Measurements from ENCODE around the gene SARS1.

The SARS1 gene

GRCh38 chr1:109261578-109261977 is 47.9 kb downstream of the SARS1 start:
- DNase-seq (ENCODE audit: low read depth, low spot score) = no peak

- no peak for DNase-seq (ENCODE audit: low read depth, low spot score)
Measured at GRCh38 chr1:109262231-109263055, 48.7 kb downstream of the SARS1 start.

- no peak for DNase-seq (ENCODE audit: low read depth, low spot score)
Measured at GRCh38 chr1:109263234-109263596, 49.5 kb downstream of the SARS1 start.

- peak; percentile 98 for DNase-seq (ENCODE audit: low read depth, low spot score)
Measured at GRCh38 chr1:109263597-109264378, 50.1 kb downstream of the SARS1 start.

- DNase-seq (ENCODE audit: low read depth, low spot score) = no peak
Measured at GRCh38 chr1:109264379-109264755, 50.6 kb downstream of the SARS1 start.

- no peak for DNase-seq (ENCODE audit: low read depth, low spot score)
Measured at GRCh38 chr1:109265016-109265415, 51.3 kb downstream of the SARS1 start.

GRCh38 chr1:109265741-109266330 is 52.1 kb downstream of the SARS1 start:
- no peak for DNase-seq (ENCODE audit: low read depth, low spot score)

GRCh38 chr1:109266965-109267364 is 53.2 kb downstream of the SARS1 start:
- no peak for DNase-seq (ENCODE audit: low read depth, low spot score)

GRCh38 chr1:109267743-109268300 is 54.1 kb downstream of the SARS1 start:
- no peak for DNase-seq (ENCODE audit: low read depth, low spot score)

GRCh38 chr1:109268431-109269211 is 54.9 kb downstream of the SARS1 start:
- DNase-seq (ENCODE audit: low read depth, low spot score) = no peak

GRCh38 chr1:109269212-109269980 is 55.7 kb downstream of the SARS1 start:
- no peak for DNase-seq (ENCODE audit: low read depth, low spot score)

- no peak for DNase-seq (ENCODE audit: low read depth, low spot score)
Measured at GRCh38 chr1:109269981-109270622, 56.4 kb downstream of the SARS1 start.

GRCh38 chr1:109270623-109271317 is 57.1 kb downstream of the SARS1 start:
- DNase-seq (ENCODE audit: low read depth, low spot score) = no peak

GRCh38 chr1:109271458-109271857 is 57.7 kb downstream of the SARS1 start:
- no peak for DNase-seq (ENCODE audit: low read depth, low spot score)

GRCh38 chr1:109272021-109272799 is 58.5 kb downstream of the SARS1 start:
- no peak for DNase-seq (ENCODE audit: low read depth, low spot score)

GRCh38 chr1:109272831-109273547 is 59.3 kb downstream of the SARS1 start:
- DNase-seq (ENCODE audit: low read depth, low spot score) = peak; percentile 32

- DNase-seq (ENCODE audit: low read depth, low spot score) = peak; percentile 44
Measured at GRCh38 chr1:109273570-109274288, 60.0 kb downstream of the SARS1 start.
